HG03520 (cell line): Measurements from ENCODE around the gene TTC39C.
A peak's percentile ranks its signal among the peaks of the same experiment; 100 is the strongest.
"Not testable (repeated sequence)": the region's sequence is repeated elsewhere in the genome, so short reads cannot be mapped to it uniquely, and the experiment has no call there.

ENCODE experiments used
- ATAC-seq: cut with Tn5 transposase; IDR thresholded peaks from one replicate; pipeline ENCODE4 v1.9.1; 2021; ENCODE audit warnings: mild to moderate bottlenecking, moderate library complexity; ENCODE audit not compliant: unreplicated experiment

TTC39C gene

DNA sequence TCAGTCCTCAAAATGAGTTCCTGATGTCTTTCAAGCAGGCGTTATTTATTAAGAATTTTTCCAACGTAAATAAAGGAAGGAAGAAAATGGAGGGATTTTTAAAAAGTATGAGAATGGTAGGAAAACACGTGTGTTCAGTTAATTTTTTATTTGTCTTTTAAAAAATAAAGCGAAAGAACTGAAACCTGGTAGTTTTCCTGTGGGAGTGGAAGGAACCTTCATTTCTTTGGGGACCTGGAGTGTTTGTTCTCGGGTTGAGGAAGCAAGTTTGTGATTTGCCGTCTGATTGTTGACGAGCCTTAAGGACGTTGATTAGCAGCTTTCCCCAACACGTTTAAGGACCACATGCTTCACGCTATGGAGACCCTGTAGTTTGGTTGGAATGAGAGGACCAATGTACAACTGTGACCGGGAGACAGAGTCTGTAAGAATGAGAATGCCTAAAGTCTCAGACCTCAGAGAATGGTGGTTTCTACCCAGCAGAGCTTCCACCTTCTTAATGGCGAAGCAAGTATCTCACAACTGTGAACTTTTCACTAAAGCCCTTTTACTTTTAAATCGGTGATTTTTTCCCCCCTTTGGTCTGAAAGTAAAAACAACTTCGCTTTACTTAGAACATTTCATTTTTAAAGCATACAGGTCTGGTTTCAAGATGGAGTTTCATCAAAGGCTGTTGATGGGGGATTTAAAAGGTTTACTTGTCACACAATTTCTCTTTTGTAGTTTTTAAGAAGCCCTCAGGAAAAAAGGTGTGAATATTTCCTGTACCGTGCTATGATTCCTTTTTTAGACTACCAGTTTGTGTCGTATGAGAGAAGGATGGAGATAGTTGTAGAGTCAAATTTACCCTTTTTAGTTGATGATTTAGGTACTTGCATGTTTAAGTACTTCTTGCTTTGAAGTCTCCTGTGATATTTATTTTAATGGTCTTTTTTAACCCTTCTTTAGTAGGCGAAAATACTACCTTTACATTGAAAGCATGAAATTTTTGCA is 1.4 kb downstream of the TTC39C start:
- no peak for ATAC-seq

DNA sequence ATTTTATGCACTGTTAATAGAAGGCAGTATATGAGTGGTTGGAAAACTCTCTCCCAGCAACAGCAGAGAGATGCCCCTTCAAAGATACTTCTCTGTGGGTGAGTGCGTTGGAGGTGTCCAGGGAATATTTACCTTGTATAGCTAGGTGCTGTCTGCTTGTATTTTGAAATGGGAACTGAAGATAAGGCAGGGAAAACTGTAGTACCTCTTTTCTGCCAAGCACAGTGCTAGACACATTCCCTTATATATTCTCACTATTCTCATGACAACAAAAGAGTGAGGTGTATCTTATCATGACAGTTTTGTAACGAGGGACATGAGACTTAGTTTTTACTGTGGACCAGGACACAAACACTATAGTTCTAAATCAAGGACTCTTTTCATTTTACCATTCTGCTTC is 2.1 kb downstream of the TTC39C start:
- ATAC-seq: no peak

DNA sequence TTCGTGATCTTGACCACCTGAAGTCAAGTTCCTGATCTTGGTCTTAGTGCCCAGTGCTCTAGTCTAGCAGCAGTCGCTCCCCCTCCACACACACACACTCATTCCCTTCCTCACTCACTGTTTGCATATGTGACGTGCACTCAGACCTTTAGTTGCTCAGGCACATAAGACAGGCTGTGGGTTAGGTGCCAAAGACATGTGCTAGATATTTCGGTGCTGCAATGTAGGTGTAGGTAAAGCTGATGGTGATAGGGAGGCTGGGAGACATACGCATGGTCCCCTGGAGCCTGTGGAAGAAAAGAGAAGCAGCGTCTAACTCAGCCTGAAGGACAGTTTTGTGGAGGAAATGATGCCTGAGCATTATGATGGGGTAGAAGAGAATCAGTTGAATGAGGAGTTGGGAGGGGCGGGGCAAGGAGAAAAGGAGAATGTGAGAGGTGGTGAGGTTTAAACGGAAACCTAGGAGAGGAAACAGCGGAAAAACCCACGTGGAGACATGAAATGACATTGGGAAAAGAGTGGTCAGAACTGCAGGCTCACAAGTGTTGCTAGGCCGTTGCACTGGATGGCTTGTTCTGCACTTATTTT is 3.8 kb downstream of the TTC39C start:
- ATAC-seq: no peak

DNA sequence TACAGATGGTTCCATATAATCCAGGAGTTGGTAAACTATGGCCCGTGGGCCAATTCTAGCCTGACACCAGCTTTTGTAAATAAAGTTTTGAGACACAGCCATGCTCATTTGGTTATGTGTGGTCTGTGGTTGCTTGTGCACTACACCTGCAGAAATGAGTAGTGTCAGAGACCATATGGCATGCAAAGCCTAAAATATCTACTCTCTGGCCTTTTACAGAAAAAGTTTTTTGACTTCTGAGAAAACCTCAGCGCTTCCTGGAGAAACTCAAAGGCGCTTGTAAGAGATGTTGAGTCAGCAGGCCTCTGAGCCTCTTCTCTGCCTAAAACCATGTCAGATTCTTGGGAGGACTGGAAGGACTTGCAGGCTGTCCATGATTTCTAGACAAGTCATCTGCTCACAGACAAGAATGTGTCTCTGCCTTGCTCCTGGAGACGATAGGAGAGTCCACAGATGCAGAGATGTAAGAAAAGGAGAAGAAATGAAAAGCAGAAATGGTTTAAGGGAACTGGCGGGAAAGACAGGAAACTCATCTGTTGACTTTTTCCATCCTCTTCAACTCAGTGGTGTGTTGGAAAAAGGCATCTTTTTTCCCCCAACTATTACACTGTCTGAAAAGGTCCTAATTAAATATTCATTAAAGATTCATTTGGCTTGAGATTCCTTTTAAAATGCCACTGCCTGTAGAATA is 5.2 kb downstream of the TTC39C start:
- ATAC-seq: peak; percentile 77

DNA sequence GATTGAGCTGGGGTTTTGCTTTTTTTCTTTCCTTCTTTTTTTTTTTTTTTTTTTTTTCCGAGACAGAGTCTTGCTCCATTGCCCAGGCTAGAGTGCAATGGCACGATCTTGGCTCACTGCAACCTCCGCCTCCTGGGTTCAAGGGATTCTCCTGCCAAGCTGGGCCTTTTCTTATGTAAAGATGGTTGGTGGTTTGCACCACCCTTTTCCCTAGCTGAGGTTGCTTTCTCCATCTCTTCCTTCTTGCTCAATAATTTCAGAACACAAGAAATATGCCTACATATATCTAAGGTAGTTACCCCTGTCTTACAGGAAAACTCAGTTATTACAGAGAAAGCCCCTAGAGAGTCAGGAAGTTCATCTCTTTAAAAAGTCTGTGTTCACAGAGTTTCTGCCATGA is 7.0 kb downstream of the TTC39C start:
- ATAC-seq: no peak

DNA sequence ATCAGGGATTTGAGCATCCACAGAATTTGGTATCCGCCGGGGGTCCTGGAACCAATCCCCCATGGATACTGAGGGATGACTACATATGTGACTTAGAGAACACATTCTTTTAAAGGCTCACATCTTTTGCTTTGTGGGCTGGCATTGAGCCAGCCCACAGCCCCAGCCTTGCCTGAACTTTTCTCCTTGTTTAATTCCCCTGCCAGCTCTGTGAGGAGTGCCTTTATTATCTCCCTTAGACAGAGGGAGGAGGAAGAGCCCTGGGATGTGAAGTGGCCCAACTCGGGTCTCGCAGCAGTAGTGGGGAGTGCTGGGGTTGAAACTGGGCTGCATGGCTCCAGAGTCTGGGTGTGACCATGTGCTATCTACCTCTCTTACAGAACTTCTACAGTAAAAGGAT is 7.6 kb downstream of the TTC39C start:
- ATAC-seq: no peak

DNA sequence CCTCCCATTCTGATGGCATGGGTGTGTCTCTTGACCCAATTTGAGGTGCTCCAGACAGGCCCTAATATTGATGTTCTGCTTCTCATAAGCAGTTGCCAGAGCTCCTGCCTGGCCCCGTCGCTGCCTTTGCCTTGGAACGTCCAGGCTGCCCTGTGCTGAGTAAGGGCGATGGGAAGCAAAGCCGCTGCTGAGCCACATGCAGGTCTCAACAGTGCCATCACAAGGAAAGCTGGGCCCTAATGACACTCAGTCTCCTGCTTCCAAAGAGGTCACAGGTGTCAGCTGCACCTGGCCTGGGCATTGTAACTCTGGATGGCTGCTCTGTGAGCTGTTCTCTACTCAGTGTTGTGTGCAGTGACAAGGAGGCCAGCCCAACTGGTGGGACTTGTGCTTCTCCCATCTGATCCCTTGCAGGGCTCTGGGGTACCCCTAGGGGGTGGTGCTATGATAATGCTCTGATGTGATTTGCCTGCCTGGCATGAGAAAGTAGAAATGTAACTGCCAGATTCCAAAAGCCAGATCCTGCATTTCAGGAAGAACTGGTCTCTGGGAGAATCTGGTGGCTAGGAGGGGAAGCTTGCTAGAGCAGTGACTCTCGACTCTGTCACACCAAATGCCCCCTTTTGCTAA is 8.7 kb downstream of the TTC39C start:
- ATAC-seq: no peak

DNA sequence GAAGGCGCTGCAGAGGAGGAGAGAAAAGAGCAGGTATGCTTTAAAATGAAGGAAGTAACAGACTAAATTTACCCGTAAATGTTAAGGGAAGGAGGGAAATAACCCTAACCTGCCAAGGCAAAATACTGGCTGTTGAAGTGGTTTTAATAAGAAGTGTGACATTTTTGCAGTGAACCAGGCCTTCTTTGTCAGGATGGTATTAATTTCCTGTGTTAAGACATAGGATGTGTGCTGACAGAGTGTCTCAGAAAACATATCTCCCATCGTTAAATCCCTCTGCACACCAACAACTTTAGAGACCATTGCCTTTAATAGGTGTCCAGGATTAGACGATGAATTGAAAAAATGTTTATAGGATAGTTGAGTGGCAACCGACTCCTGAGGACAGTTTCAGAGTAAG is 9.9 kb downstream of the TTC39C start:
- no peak for ATAC-seq

DNA sequence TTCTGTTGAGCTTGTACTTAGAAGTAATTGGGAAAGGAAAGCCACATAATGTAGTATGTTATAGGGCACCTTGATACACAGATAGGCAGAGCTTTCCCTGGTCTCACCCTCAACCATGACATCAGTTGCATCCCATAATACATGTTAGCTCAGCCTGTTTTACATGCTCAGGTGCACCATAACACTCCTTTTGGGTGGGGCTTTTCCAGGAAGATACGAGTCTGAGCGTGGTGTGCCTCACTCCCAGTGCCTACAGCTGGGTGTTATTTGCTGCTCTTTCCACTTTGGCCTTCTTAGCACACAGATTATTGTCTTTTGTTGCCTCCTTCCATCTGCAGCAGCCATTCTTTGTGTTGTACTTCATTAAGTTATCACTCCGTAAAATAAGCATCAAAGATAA is 11.9 kb downstream of the TTC39C start:
- ATAC-seq: no peak

DNA sequence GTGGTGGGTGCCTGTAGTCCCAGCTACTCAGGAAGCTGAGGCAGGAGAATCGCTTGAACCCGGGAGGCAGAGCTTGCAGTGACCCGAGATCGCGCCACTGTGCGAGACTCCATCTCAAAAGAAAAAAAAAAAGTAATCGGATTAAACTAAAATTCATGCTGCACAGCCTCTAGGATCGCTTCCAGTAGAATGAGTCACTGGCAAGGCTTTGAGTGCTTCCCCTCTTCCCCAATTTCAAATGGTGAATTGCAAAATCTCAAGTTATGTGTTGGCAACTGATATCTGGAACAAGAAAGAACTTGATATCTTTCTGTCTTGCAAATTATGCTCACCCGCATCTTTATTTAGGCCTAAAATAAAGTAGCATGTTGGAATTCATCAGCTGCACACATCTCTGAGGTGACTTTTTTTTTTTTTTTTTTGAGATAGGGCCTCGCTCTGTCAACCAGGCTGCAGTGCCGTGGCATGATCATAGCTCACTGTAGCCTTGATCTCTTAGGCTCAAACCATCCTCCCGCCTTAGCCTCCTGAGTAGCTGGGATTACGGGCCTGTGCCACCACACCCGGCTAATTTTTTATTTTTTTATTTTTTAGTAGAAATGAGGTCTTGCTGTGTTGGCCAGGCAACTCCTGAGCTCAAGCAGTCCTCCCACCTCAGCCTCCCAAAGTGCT is 12.7 kb downstream of the TTC39C start:
- no peak for ATAC-seq

DNA sequence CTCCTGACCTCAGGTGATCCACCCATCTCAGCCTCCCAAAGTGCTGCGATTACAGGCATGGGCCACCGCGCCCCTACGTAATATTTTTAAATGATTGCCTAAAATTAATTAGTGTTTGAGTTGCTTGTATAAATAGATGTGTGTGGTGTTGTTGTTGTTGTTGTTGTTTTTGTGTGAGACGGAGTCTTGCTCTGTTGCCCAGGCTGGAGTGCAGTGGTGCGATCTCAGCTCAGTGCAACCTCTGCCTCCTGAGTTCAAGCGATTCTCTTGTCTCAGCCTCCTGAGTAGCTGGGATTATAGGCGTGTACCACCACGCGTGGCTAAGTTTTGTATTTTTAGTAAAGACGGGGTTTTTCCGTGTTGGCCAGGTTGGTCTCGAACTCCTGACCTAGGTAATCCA is 14.4 kb downstream of the TTC39C start:
- not testable (repeated sequence) for ATAC-seq

DNA sequence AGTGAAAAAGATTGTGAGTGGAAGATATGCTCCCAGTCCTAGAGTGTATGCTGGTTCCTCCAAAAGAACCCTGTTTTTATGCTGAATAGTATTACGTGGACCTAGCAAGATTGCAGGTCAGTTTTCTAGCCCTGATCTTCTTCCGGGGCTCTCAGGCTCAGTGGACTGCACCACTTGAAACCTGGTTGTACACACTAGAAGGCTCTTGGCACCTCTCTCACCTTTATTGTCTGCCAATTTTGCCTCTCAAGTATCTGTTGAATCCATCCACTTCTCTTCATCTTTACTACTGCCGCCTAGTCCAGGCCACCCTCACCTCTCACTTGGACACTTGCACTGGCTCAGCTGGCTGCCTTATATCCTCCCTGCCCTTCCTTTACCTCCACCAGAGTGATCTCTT is 16.8 kb downstream of the TTC39C start:
- ATAC-seq: no peak

DNA sequence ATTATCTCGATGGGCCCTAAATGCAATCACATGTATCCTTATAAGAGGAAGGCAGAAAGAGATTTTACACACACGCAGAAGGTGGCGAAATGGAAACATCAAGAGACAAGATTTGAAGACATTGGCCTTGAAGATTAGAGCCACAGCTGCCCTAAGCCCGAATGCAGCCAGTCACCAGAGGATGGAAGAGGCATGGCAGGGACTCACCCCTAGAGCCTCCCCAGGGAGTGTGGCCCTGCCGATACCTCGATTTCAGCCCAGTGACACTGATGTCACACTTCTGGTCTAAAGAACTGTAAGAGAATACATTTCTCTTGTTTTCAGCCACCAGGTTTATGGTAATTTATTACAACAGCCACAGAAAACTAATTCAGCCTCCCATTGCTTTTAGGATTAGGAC is 17.4 kb downstream of the TTC39C start:
- no peak for ATAC-seq

DNA sequence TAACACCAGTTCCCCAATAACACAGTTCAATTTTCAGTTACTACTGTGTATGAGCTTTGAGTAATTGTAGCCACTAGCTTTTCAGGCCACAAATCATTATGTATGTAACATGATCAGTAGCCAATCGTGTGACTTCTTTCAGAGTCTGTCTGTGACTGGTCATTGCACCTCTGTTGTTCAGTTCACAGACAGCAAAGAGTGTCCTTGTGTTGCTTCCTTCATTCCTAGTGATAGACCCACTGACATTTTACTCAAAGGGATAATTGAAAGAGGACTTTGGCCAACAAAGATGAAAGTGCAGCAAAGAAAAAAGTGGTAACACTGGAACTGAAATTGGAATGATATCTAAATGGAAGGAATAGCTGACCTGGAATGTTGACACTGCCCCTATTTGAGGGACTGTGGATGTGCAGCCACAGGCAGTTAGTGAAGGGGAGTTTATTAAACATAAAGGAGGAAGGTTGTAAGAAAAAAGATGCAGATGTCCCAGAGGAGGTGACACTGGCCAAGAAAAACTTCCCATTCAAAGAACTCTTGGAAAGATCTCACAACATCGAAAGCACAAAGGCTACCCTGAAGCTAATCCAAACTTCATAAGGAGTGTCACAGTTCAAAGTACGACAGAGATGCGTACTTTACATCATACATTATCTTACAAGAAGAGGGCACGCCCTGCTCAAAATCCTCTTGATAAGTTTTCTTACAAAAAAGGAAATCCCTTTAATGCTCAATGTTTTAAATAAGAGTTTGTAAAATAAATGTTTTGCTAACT is 19.3 kb downstream of the TTC39C start:
- ATAC-seq: no peak

DNA sequence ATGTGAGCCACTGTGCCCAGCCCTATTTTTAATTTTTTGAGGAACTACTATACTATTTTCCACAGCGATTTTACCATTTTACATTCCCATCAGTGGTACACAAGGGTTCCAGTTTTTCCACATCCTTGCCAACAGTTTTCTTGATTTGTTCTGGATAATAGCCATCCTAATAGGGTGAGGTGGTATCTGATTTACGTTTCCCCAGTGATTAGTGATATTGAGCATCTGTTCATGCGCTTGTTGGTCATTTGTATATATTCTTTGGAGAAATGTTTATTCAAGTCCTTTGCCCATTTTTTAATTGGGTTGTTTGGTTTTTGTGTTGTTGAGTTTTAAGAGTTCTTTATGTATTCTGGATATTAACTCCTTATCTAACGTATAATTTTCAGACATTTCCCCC is 20.8 kb downstream of the TTC39C start:
- no peak for ATAC-seq

DNA sequence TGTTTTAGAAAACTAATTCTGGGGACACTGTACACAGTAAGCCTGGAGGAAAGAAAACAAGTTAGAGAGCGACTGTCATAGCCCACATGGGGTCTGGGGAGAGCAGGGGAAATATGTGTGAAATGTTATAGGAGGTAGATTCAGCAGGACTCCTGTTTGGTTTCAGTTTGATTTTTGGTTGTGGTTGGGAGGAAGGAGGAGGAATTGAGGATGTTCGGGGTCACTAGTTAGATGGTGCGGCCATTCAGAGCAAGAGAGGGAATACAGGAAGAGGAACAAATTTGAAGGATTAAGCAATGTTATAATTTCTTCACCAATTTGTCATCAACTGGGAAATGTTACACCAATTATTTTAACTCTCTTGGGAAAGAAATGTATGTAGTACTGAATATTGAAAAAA is 25.1 kb downstream of the TTC39C start:
- no peak for ATAC-seq

DNA sequence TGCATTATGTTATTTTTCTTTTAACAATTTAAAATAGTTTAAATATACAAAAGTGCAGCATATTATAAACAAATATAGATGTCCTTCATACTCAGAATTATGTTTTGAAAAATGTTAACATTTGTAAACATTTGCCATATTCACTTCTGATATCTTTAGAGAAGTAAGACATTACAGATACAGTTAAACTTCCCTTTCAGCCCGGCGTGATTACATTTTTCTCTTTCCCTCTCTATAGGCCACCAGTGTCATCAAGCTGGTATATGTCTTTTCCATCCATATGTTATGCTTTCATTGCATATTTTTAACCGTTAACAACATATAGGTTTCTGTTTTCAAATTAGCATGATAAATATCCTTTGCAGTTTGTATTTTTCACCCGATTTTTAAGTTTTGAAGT is 27.1 kb downstream of the TTC39C start:
- no peak for ATAC-seq

DNA sequence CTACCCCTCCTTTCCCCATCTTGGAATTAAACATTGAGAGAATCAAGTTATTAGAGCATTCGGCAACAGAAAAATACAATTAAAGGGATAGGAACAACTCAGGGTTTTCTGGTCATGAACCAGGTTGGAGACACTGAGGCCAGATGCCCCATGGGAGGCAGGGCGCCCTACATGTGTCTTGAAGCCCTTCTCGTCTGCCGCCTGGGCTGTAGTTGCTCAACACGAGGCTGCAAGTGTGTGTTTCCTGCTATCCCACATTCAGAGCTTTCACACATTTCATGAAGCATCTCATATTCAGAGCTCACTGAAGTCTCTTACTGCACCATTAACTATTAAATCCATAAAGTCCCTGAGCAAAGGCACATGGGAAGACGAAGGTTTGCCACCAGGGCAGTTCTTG is 28.8 kb downstream of the TTC39C start:
- no peak for ATAC-seq

DNA sequence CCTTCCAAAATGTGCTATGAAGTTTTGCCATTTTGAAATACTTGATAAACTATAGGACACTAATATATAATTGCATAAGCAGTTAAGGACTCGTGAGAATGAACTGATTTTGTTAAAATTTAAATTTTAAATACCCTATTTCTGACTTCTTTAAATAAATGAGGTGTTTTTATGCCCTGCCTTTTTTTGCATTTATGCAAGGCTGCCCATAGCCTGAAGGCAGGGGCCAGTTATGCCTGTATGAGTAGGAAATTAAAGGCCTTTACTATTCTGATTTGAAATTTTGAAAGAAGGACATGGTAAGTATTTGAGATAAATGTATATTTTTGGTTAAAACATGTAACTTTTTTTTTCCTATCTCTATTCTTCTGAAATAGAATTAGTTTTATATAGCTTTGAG is 33.7 kb downstream of the TTC39C start:
- ATAC-seq: no peak

DNA sequence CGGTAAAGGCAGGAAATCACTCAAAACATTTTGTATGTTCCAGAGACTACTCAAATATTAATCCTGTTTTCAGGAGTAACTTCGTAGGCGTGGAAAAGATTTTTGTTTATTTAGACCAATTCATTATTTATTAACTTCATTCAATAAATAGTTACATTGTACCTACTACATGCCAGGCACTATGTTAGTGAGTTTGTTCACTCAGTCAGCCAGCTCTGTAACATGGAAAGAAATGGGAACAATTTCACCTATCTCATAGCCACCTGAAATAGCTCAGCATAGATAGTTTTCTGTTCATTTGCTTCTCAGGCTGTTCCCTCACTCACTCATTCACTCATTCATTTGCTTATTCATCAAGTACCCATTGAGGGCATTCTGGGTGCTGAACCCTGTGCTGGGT is 34.6 kb downstream of the TTC39C start:
- no peak for ATAC-seq
